Common myeloid progenitor, CD34-positive (primary cell): ENCODE data around the gene GNAS-AS1.
"Not testable (repeated sequence)": the region's sequence is repeated elsewhere in the genome, so short reads cannot be mapped to it uniquely, and the experiment has no call there.

Source experiments
- CTCF ChIA-PET: fragments of 350-600 bp; sonication (Branson Sonifier 250); formaldehyde crosslinking; loops from one replicate; lab custom pipeline; 2021; ENCODE audit warnings: antibody characterized with exemption; lab: Charles Lee
- POLR2A ChIA-PET: fragments of 350-600 bp; sonication (Branson Sonifier 250); formaldehyde crosslinking; loops from one replicate; lab custom pipeline; 2021; ENCODE audit warnings: antibody characterized with exemption; lab: Charles Lee
- DNase-seq, 3 donors: peaks; one replicate each; pipeline versions ENCODE4 v3.0.0 to v3.0.0-alpha.2; 2013
- H3K27ac ChIP-seq, 2 experiments: 1 replicate in 1 of 2; 2 replicates in 1 of 2; pipeline ENCODE4 v1.7.0; 2013; ENCODE audit warnings: inconsistent platforms in 2 of 2, low read length in 2 of 2, mild to moderate bottlenecking in 2 of 2, low read depth in 1 of 2, moderate library complexity in 1 of 2; ENCODE audit not compliant: severe bottlenecking in 2 of 2, insufficient read depth in 1 of 2, poor library complexity in 1 of 2
- H3K27me3 ChIP-seq, 5 experiments: replicated peaks in 2 of 5; 1 replicate in 3 of 5; 2 replicates in 2 of 5; pipeline versions ENCODE4 v1.6.1 to v1.7.0; 2013; ENCODE audit warnings: low read length in 4 of 5, mild to moderate bottlenecking in 2 of 5, moderate library complexity in 2 of 5, inconsistent platforms in 1 of 5; ENCODE audit not compliant: insufficient read depth in 5 of 5, control insufficient read depth in 4 of 5
- H3K36me3 ChIP-seq, 4 experiments: 1 replicate in 2 of 4; 2 replicates in 2 of 4; pipeline versions ENCODE4 v1.6.1 to v1.7.0; 2013; ENCODE audit warnings: low read length in 3 of 4, control low read depth in 1 of 4, mild to moderate bottlenecking in 1 of 4; ENCODE audit not compliant: control insufficient read depth in 4 of 4, insufficient read depth in 4 of 4
- H3K4me1 ChIP-seq, 4 experiments: 1 replicate in 3 of 4; 2 replicates in 1 of 4; pipeline versions ENCODE4 v1.6.1 to v1.7.1; 2013; ENCODE audit warnings: low read length in 3 of 4, mild to moderate bottlenecking in 3 of 4, control low read depth in 1 of 4, inconsistent platforms in 1 of 4, moderate library complexity in 1 of 4; ENCODE audit not compliant: control insufficient read depth in 4 of 4, insufficient read depth in 4 of 4; ENCODE audit errors: control extremely low read depth in 1 of 4
- H3K4me3 ChIP-seq, 7 experiments: 1 replicate in 4 of 7; 2 replicates in 3 of 7; pipeline versions ENCODE4 v1.5.1 to v1.7.0; 2013; ENCODE audit warnings: mild to moderate bottlenecking in 7 of 7, low read length in 6 of 7, moderate library complexity in 6 of 7, inconsistent platforms in 2 of 7, low read depth in 2 of 7, control low read depth in 1 of 7; ENCODE audit not compliant: insufficient read depth in 4 of 7, control insufficient read depth in 1 of 7; ENCODE audit errors: extremely low read depth in 1 of 7
- H3K9me3 ChIP-seq, 5 experiments: 1 replicate in 4 of 5; 2 replicates in 1 of 5; pipeline versions ENCODE4 v1.6.1 to v1.7.1; 2013; ENCODE audit warnings: low read length in 4 of 5, mild to moderate bottlenecking in 2 of 5, inconsistent platforms in 1 of 5, low read depth in 1 of 5, moderate library complexity in 1 of 5; ENCODE audit not compliant: control insufficient read depth in 4 of 5, insufficient read depth in 2 of 5; ENCODE audit errors: control extremely low read depth in 1 of 5
- WGBS: methylation state at CpG from one replicate; pipeline ENCODE4 v1.1.5; 2013; ENCODE audit not compliant: insufficient coverage; 5-methylcytosine and 5-hydroxymethylcytosine counted together

The GNAS-AS1 gene

DNA sequence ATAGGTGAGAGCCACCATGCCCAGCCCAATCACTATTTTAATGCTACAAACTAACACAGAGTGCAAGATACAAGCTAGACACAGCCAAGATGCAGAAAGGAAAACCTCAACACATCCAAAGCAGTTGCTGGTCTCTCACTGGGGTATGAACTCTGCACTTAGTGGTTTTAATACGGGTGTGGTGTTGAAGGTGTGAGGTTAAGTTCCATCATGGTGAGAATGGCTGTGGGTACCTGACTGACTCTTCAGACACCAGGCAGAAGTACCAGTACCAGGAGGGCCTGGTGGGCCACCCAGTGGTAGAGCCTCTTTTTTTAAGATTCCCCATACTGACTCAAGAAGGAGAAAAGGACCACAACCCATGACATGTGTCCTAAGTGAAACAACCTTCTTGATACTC is 13.0 kb downstream of the GNAS-AS1 start:
- peaks cover 0 to 88% (median 28%) of the 10 kb centered on the region in 5 experiments for H3K27me3 ChIP-seq
- ChIA-PET CTCF (interaction anchor here (0.8 kb wide), 1 partner anchor 32 kb away, joined by 3 read pairs; no protein-coding TSS in a partner anchor), POLR2A (no interaction called here)
- no CpG with 5 or more reads among the region's 1 CpG for WGBS
- no peaks in the 10 kb centered on the region for H3K36me3 ChIP-seq
- no peak overlapping the region for H3K27ac ChIP-seq
- DNase-seq = no peak
- H3K9me3 ChIP-seq = peaks cover 0 to 2% (median 0%) of the 10 kb centered on the region in 5 experiments
- H3K4me1 ChIP-seq = peaks cover 0 to 13% (median 3%) of the 10 kb centered on the region in 4 experiments
- H3K4me3 ChIP-seq = no peak overlapping the region

DNA sequence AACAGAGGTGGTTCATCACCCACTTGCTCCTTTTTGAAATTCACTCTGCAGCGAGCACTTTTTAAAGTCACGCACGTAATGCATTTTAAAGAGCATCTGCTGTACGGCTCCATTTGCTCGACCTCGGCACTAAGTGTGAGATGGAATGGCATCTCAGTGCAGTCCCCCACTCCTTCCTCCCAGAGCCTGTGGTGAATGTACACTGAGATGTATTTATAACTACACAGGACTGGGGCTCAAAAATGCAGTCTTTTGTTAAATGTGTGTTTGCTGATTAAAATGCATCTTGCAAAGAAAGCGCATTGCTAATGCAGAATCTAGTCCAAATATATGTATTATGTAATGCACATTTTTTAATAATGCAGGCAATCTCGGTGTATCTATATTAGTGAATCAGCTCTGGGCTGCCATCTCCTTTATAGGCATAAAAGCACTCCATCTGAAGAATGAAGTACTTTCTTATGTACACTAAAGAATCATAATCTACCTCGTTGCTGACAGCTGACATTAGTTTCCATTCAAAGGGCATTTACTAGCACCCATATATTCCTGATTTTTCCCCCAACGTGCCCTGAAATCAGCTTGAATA is 14.0 kb downstream of the GNAS-AS1 start:
- Histone ChIP-seq H3K36me3 (no peaks in the 10 kb centered on the region), H3K27me3 (peaks cover 0 to 82% (median 25%) of the 10 kb centered on the region in 5 experiments), H3K4me3 (no peak overlapping the region), H3K27ac (no peak overlapping the region), H3K4me1 (peaks cover 0 to 12% (median 3%) of the 10 kb centered on the region in 4 experiments), H3K9me3 (peaks cover 0 to 2% (median 0%) of the 10 kb centered on the region in 5 experiments)
- POLR2A ChIA-PET = no interaction called here
- DNase-seq = no peak
- 93% methylated on average over 6 of the region's 10 CpGs for WGBS
- CTCF ChIA-PET = interaction anchor here (0.8 to 1.2 kb wide), 2 partner anchors 10 to 186 kb away, joined by 3 to 4 read pairs; partner anchors contain the start of gene STX16

DNA sequence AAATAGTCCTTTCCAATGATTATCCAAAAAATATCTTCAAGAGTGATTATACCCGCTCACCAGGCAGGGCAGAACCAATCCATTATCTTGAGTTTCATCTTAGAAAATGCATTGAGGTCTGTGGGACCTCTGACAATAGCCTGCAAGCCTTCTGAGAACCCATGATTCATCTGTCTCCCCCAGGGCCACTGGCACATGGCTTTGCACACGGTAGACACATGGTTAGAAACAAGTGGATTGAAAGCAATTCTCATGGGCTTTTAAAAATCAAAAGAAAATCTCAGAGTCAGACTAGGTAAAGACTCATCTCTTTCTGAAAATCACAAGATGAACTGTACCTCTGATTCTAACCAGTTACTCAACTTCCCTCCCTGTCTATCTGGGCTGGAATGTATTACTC is 15.5 kb downstream of the GNAS-AS1 start:
- Histone ChIP-seq H3K4me3 (no peak overlapping the region), H3K9me3 (no peaks in the 10 kb centered on the region), H3K36me3 (no peaks in the 10 kb centered on the region), H3K27me3 (peaks cover 0 to 69% (median 24%) of the 10 kb centered on the region in 5 experiments), H3K4me1 (peaks cover 0 to 8% (median 3%) of the 10 kb centered on the region in 4 experiments), H3K27ac (no peak overlapping the region)
- ChIA-PET POLR2A (no interaction called here), CTCF (no interaction called here)
- DNase-seq = no peak
- WGBS = 93% methylated on average over 2 of the region's 2 CpGs

DNA sequence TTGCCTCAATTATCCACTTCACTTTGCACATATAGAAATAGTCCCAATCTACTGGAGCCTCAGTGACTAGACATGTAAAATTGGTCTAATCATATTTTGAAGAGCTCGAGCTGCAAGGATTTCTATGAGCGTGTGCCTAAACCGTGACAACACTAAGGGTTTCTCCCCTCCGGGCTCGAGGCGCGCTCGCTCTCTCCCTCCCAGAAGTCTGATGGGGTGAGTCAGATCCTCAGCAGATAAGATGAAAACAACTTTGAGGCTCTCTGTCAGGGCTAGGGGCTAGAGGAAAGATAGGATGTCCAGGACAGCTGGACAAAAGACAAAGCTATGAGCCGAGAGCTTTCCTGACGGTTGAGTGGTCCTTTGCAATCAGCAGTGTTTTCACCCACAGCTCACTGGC is 16.8 kb downstream of the GNAS-AS1 start:
- DNase-seq = no peak
- 97% methylated on average over 6 of the region's 10 CpGs for WGBS
- ChIA-PET POLR2A (no interaction called here), CTCF (no interaction called here)
- peaks cover 0 to 58% (median 21%) of the 10 kb centered on the region in 5 experiments for H3K27me3 ChIP-seq
- H3K4me3 ChIP-seq = no peak overlapping the region
- no peak overlapping the region for H3K27ac ChIP-seq
- no peaks in the 10 kb centered on the region for H3K4me1 ChIP-seq
- H3K36me3 ChIP-seq = no peaks in the 10 kb centered on the region
- H3K9me3 ChIP-seq = peaks cover 0 to 2% (median 0%) of the 10 kb centered on the region in 5 experiments

DNA sequence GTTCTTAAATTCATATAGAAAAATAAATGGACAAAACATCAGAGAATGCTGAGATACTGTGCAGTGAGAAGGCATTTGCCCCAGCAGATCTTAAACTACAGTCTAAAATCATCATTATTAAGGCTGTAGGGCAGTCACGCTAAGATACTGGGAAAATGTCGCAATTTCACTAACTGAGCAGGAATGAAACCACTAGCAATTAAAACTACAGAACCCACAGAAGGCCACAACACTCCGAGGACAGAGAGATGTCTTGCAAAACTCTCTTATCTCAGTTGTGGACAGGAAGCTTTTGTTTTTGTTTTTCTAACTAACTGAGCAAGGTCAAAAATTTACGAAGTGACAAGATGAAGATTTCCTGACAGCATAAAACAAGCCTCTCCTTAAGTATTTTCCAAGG is 18.2 kb downstream of the GNAS-AS1 start:
- CTCF ChIA-PET = no interaction called here
- Histone ChIP-seq H3K27ac (no peak overlapping the region), H3K4me3 (no peak overlapping the region), H3K9me3 (peaks cover 0 to 2% (median 0%) of the 10 kb centered on the region in 5 experiments), H3K27me3 (peaks cover 0 to 49% (median 15%) of the 10 kb centered on the region in 5 experiments), H3K36me3 (no peaks in the 10 kb centered on the region), H3K4me1 (no peaks in the 10 kb centered on the region)
- POLR2A ChIA-PET = no interaction called here
- 82% methylated on average over 2 of the region's 4 CpGs for WGBS
- DNase-seq = no peak

DNA sequence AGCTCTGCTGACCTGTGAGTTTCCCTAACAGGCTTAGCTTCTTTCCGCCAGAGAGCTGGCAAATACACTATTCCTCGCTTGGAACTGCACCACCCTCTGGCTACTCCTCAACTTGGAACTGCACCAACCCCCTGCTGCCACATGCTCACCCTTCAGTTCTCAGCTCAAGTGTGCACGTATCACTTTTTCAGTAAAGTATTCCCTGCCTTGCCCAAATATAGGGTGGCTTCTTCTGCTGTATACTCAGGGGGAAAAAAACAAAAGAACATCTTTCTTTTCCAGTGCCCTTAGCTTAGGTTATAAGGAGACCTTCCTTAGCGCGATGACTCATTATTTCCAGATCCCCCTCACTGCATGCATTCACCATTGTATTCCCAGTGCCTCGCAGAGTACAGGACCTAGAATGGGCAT is 21.2 kb downstream of the GNAS-AS1 start:
- CTCF ChIA-PET = interaction anchor here (0.6 kb wide), 1 partner anchor 41 kb away, joined by 3 read pairs; no protein-coding TSS in a partner anchor
- Histone ChIP-seq H3K36me3 (no peaks in the 10 kb centered on the region), H3K4me3 (no peak overlapping the region), H3K27me3 (peaks cover 0 to 22% (median 9%) of the 10 kb centered on the region in 5 experiments), H3K9me3 (peaks cover 0 to 2% (median 0%) of the 10 kb centered on the region in 5 experiments), H3K4me1 (no peaks in the 10 kb centered on the region), H3K27ac (no peak overlapping the region)
- POLR2A ChIA-PET = no interaction called here
- WGBS = 76% methylated on average over 3 of the region's 6 CpGs
- no peak for DNase-seq

DNA sequence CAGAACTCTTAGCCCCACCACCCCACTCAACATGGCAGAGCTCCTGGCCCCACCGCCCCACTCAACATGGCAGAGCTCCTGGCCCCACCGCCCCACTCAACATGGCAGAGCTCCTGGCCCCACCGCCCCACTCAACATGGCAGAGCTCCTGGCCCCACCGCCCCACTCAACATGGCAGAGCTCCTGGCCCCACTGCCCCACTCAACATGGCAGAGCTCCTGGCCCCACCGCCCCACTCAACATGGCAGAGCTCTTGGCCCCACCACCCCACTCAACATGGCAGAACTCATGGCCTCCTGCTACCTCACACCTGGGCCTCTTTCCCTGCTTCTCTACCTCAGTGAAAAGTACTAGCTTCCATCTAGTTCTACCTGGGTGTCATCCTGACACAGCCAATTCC is 21.9 kb downstream of the GNAS-AS1 start:
- CTCF ChIA-PET, H3K36me3 ChIP-seq, H3K27ac ChIP-seq, POLR2A ChIA-PET, H3K4me3 ChIP-seq, DNase-seq, H3K9me3 ChIP-seq, H3K4me1 ChIP-seq: not testable (repeated sequence)
- 100% methylated on average over 1 of the region's 5 CpGs for WGBS
- H3K27me3 ChIP-seq = peaks cover 0 to 16% (median 8%) of the 10 kb centered on the region in 5 experiments
